ENCODE results near the gene SLC44A3. TPM values are rescaled to one million over a fixed set of nuclear protein-coding genes. Genes with fewer than 3 reads are reported as not detected.

Gene SLC44A3
- total and polyA plus RNA-seq, 2 of the 8 experiments (the other 6 are each of a cell fraction or from before 2014, with no cell fraction given) = 4.2 to 5.0 TPM

- H3K56ac ChIP-seq (replicated peaks; ENCODE audit: insufficient read length, low read depth, low read length) = no peak overlapping the region
- no peak overlapping the region for H2BK120ac ChIP-seq (replicated peaks; ENCODE audit: low read depth, low read length)
- H3K23ac ChIP-seq (ENCODE audit: insufficient read length) = no peak overlapping the region
- H3K36me3 ChIP-seq (ENCODE audit: control insufficient read depth in 2 of 4, insufficient read depth in 4 of 4, low read length in 3 of 4) = no peaks in the 10 kb centered on the region
- H3K9me3 ChIP-seq (ENCODE audit: insufficient read depth in 2 of 2, low read depth in 1 of 2, low read length in 1 of 2) = no peaks in the 10 kb centered on the region; a peak in 1 of 4 replicates
- no peak overlapping the region for H4K5ac ChIP-seq (ENCODE audit: insufficient read length, low read depth, low read length)
- H4K91ac ChIP-seq (replicated peaks; ENCODE audit: insufficient read length, low read length) = no peak overlapping the region
- DNase-seq (ENCODE audit: low read depth in 1 of 2, low spot score in 2 of 2) (no peak), FAIRE-seq (no peak)
- H2BK12ac ChIP-seq (ENCODE audit: low read depth, low read length) = no peak overlapping the region
- H3K27me3 ChIP-seq (replicated peaks in 1 of 4; ENCODE audit: control insufficient read depth in 3 of 4, extremely low read depth in 1 of 4, insufficient read depth in 3 of 4, low read length in 3 of 4) = no peaks in the 10 kb centered on the region
- no peak overlapping the region for H3K4me3 ChIP-seq (ENCODE audit: extremely low read depth in 1 of 4, insufficient read depth in 2 of 4, low read depth in 3 of 4, low read length in 4 of 4)
- H3K18ac ChIP-seq (ENCODE audit: extremely low read depth, low read length) = no peak overlapping the region
- no peak overlapping the region for H2BK20ac ChIP-seq (ENCODE audit: low read length)
- H3K79me1 ChIP-seq (ENCODE audit: low read depth, low read length) = no peaks in the 10 kb centered on the region
- WGBS, 2 experiments (ENCODE audit: extremely low coverage in 1 of 2, insufficient coverage in 1 of 2, insufficient read length in 1 of 2, insufficient replicate concordance in 2 of 2, low coverage in 1 of 2, low lambda C conversion rate in 2 of 2, missing lambda C conversion rate in 1 of 2) = 97% methylated on average over 6 of the region's 6 CpGs; no CpG with 5 or more reads in 1 of the 2 experiments
- H4K8ac ChIP-seq (ENCODE audit: extremely low read depth, insufficient read depth, low read length) = no peak overlapping the region
- H2AFZ ChIP-seq (ENCODE audit: low read length) = no peak overlapping the region
- H3K14ac ChIP-seq (ENCODE audit: insufficient read length) = no peak overlapping the region
- H3K4me1 ChIP-seq (replicated peaks in 1 of 4; ENCODE audit: control insufficient read depth in 3 of 4, insufficient read depth in 4 of 4, low read length in 3 of 4) = peaks cover 0 to 3% (median 0%) of the 10 kb centered on the region in 4 experiments; a peak in 1 of 7 replicates
- no peak overlapping the region for H3K9ac ChIP-seq (replicated peaks in 1 of 4; ENCODE audit: extremely low read depth in 1 of 4, low read depth in 3 of 4, low read length in 3 of 4)
- ChIA-PET POLR2A (ENCODE audit: partially characterized antibody) (interaction anchor here (1.4 kb wide), 1 partner anchor 10 kb away, joined by 3 read pairs; no protein-coding TSS in a partner anchor), CTCF (ENCODE audit: partially characterized antibody) (interaction anchor here (0.9 to 2.4 kb wide), 4 partner anchors 9 to 169 kb away, joined by 3 to 11 read pairs (median 6); no protein-coding TSS in a partner anchor)
- no peak overlapping the region for H2BK5ac ChIP-seq (ENCODE audit: low read depth, low read length)
- H2AK5ac ChIP-seq (ENCODE audit: low read depth, low read length) = no peak overlapping the region
- H3K4me2 ChIP-seq (ENCODE audit: insufficient read depth in 1 of 2, low read depth in 2 of 2, low read length in 2 of 2) = no peak overlapping the region
- H3K79me2 ChIP-seq (ENCODE audit: control insufficient read depth in 1 of 2, insufficient read depth in 2 of 2, low read length in 2 of 2) = no peaks in the 10 kb centered on the region
- H3K4ac ChIP-seq (replicated peaks; ENCODE audit: insufficient read length, low read depth, low read length) = no peak overlapping the region
- H4K20me1 ChIP-seq (replicated peaks in 1 of 2; ENCODE audit: control insufficient read depth in 1 of 2, insufficient read depth in 2 of 2, low read length in 2 of 2) = no peaks in the 10 kb centered on the region
- no peaks in the 10 kb centered on the region for H3K23me2 ChIP-seq (ENCODE audit: low read depth, low read length)
- H2BK15ac ChIP-seq (ENCODE audit: low read length) = no peak overlapping the region
- no peak overlapping the region for H3K27ac ChIP-seq (ENCODE audit: low read depth, low read length)
- TF ChIP-seq POLR2AphosphoS5 (IDR thresholded peaks at IDR 0.05; ENCODE audit: low read depth, low read length) (no peak), HDAC2 (IDR thresholded peaks at IDR 0.05; ENCODE audit: borderline replicate concordance in 1 of 2, low read depth in 2 of 2, low read length in 2 of 2) (no peak), JUN (IDR thresholded peaks at IDR 0.05; ENCODE audit: low read depth, low read length) (no peak), CEBPB (IDR thresholded peaks at IDR 0.05; ENCODE audit: low read depth, low read length) (no peak), MAX (IDR thresholded peaks at IDR 0.05) (no peak), USF2 (IDR thresholded peaks at IDR 0.05; ENCODE audit: low read length) (no peak), SIN3A (conservative IDR thresholded peaks at IDR 0.05 in 1 of 2, IDR thresholded peaks at IDR 0.05 in 1 of 2; ENCODE audit: low read depth in 1 of 2, low read length in 2 of 2) (no peak), CBX5 (IDR thresholded peaks at IDR 0.05; ENCODE audit: low read depth, low read length) (no peak), MAFK (IDR thresholded peaks at IDR 0.05; ENCODE audit: low read depth, low read length) (no peak), GTF2F1 (IDR thresholded peaks at IDR 0.05; ENCODE audit: borderline replicate concordance, low read depth, low read length) (no peak), KDM5A (IDR thresholded peaks at IDR 0.05; ENCODE audit: low read length) (no peak), SIRT6 (IDR thresholded peaks at IDR 0.05; ENCODE audit: low read length) (no peak), TEAD4 (IDR thresholded peaks at IDR 0.05; ENCODE audit: low read depth, low read length) (no peak)
These were observed 54.3 kb downstream of the SLC44A3 start for GRCh38 chr1:94874423-94874822.

All from H1 (cell line).